GM20431 (cell line): Measurements from ENCODE around the gene SCLT1.

ENCODE experiments used
- in situ Hi-C: fragments of 300-500 bp; cut with MseI, MboI; formaldehyde crosslinking; loops from one replicate; pipeline ENCODE4 v1.15.0; 2020; ENCODE audit warnings: low sequenced_read_pairs; ENCODE audit not compliant: unreplicated experiment

SCLT1 gene

DNA sequence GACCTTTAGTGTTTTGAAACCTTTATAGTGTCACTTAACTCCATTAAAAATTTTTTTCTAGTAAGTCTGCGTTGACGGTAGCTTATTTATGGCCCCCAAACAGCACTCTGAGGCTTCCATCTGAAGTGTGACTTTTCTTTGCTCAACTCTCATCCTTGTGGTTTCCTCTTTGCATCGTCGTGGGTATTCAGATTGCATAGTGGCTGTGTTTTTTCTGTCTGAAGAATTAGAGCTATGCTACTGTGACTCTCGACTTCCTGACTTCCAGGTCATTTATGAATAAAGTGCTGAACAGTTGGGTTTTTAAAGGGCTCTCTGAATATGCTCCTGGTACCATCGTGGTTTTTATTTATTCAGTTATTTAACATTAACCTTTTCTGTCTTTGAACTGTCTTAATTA lies 238.9 kb downstream of the SCLT1 start:
- in situ Hi-C loops = no loop called here

DNA sequence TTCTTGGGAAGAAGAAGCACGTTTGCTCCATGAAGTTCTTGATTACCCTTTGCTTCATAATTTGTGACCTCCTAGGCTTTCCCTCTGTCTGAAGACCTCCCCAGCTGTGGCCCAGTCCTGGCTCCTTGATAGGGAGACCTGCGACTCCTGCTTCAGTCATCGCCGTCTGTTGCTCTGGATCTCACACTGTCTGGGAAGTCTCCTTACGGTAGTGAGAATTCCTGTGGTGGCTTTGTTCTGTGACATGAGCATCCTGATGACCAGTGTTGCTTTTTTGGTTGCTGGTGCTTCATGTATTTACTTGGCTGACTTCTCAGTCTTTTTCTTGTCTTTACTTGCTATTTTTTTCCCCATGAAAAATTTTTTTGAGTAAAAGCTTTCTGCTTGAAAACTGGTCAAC lies 239.6 kb downstream of the SCLT1 start:
- in situ Hi-C loops = no loop called here

DNA sequence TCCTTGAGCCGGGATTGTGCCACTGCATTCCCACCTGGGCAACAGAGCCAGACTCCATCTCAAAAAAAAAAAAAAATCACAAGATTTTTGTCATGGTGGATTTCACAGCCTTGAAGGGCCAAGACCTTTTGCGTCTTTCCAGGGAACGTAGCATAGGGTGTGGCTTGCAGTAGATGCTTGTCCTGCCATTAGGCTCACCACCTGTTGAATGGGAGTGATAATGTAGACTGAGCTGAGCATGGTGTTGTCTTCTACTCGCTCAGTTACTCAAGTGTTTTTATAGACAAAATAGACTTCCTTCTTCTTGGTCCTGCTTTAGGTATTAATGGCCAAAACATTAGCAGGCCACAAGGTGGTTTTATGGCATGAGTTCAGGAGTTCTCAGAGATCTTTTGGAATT lies 243.1 kb downstream of the SCLT1 start:
- in situ Hi-C loops = no loop called here

DNA sequence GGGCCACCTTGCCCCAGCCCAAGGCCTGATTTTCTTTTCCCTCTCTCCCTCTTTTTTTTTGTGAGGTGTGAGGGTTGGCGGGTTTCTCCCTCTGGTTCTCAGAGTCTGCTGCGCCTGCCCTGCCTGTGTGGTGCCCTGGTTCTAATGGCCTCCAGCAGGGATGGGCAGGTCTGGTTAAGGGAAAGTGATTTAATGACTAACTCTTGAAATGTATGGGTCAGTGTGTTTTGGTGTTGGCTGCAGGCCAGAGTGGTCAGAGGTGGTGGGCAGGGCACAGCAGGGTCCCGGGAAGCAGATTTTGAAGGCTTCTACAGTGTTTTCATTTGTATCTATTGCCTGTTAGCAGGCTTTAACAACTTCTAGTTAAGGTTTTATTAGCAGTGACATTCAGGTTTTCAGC lies 244.9 kb downstream of the SCLT1 start:
- in situ Hi-C loops = no loop called here

DNA sequence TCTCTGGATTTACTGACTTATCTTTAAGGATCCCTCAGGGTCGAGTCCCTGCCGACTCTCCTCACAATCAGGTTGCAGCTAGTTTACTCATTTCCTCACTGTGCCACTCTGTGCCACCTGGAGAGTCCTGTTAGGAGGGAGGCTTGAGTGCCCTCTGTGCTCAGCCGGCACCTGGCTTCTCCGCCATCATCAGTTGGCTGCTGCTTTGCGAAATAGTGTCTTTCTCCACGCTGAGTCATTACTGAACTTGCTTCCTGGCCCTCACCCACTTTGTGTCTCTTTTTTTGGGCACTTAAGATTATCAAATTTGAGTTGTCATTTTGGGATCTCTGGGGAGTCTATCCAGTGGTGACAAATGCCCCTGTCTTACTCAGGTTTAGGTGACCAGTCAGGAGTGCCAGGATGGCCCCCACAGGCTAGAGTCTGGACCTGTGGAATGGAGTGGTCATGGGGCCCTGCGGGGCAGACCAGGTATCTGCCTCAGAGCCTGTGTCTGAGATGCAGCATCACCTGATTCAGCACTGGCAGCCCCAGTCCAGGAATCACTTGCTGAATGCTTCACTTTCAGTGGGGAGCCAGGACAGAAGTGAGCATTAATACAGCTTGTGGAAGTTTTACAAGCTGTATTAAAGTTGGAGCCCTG lies 246.1 kb downstream of the SCLT1 start:
- in situ Hi-C loops = no loop called here

DNA sequence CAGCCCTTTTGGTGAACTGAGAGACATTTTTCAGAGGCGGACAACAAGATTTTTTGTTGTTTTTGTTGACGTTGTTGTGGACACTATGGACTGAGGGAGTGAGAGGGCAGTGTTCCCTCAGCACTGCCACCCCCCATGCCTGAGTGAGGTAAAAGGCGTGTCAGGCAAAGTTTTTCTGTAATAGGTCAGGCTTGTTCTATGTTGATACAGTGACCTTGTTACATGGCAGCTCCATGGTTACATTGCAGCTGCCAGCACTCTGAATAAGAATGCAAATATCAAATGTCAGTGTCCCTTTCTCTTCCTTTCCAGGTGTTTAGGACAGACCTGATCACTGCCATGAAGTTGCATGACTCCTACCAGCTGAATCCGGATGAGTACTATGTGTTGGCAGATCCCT lies 247.3 kb downstream of the SCLT1 start:
- in situ Hi-C loops = no loop called here

DNA sequence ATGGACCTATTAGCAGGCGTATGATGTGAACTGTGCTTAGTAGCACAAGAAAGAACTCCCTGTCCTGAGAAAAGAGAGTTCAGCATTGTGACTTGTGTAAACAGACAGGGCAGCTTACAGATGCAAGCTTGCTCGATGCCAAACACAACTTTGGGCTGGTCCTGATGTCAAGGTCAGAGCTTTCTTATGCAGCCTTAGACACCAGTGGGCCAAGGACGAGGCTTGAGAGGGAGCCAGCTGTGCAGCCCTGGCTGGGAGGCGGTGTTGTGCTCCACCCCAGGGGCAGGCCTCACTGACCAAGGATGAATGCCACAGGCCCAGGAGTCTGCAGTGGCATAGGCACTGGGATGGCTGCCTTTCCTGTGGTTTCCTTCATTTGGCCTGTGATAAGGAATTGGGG lies 248.4 kb downstream of the SCLT1 start:
- in situ Hi-C loops = no loop called here

DNA sequence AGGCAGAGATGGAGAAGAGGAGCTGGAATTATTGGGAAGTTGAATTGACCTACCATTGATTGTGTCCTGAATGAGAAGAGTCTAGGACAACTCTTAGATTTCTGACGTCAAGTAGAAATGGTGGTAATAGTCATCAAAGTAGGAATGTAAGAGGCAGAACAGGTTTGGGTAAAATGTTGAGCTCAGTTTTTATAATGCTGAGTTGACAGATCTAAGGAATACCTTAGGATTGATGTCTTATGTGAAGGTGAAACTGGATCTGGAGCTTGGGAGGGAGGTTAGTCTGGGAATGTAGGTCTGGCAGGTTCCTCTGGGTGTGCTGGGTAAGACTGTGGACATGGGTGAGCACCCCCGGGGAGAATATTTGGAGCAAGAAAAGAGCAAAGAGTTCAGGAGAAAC lies 251.9 kb downstream of the SCLT1 start:
- in situ Hi-C loops = no loop called here

DNA sequence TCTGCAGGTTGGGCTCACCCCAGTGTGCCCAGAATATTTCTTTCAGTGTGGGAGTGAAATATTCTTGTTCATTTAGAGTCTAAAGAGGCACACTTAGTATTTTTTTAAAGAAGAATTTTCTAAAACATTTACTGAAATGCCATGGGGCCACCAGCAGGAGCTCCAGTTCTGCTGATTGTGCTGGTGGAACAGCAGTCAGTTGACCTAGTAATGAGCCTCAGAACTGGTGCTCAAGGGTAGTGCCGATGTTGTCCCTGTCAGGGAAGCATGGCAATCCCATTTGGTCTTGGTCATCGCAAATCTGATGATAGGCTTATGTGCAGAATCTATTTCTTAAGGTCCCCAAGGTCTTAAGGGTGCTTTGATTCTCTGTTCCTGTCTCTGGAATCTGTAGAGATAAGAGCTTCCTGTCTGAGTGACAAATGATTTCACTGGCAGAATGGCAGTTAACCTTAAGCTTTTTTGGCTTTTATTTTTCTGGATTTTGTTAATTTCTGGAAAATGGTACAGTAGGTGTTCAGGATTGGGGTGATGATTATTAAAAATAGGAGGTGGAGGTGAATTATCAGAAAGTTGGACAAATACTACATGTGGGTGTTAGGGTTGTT lies 252.5 kb downstream of the SCLT1 start:
- in situ Hi-C loops = no loop called here

DNA sequence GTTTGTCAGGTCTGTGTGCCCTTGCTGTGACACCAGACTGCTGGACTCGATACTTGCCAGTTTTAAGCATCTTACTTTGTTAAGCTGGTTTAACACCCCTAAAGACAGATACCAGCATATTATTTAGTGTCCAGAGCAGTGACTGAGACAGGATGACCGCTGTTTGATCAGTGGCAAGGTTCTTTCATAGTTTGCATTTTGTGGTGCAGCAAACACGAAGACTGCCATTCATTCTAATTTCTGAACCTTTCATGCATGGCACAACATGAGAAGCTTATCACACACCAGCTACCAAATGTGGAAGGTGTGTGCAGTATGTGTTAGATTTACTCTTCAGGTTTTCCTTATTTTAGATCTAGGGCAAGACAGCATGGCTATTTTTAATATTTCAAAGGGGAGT lies 255.7 kb downstream of the SCLT1 start:
- in situ Hi-C loops = no loop called here

DNA sequence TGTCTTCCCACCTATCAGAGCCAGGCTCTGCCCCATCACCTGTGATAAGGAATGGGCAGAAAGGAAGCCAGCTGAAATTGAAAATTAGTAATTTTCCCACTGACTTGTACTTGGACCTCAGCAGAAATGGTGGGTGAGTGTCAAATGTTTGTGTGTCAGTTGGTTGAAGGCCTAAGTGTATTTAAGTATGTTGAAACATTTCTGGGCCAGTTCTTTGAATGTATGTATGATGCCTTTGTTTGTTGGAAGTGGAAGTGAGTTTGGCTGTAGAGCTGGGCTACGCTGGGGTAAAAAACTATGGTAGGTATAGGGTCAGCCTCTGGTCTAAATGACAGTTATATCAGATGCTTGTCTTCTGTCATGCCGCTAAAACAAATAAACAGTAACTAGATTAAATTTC lies 256.1 kb downstream of the SCLT1 start:
- in situ Hi-C loops = no loop called here

DNA sequence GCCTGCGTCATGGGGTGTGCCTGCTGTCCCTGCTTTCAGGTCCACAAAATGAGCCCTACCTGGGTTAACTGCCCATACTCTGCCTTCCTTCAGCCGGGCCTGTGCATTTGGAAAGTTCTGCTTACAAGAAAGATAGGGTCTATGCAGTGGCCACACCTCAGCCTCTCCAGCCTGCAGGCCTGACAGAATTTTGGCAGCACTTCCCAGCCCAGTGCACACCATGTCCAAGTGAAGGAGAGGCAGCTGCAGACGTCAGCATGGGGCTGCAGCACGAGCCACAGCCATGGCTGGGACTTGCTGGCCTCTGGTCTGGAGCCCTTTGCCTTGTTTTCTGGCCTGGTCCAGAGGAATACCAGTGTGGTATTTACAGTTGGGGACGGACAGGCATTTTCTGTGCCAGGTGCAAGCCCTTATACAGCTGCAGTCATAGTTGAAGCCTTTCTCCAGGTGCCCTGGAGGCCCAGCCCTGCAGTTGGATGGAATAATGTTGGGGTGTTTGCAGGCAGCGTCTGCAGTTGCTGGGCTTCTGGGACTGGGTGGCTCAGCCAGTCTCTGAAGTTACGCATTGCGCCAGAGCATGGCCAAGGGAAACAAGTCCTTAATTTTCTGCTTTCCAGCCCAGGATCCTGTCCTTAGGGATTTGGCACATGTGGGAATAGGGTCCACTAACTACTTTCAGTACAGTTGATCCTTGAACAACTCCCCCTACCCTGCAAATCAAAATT lies 257.7 kb downstream of the SCLT1 start:
- in situ Hi-C loops = no loop called here
